Tibial nerve (tissue), 4 donors: Measurements from ENCODE around the gene MMEL1.

Experiments
- CTCF ChIP-seq, 5 experiments: fragments of 200-600 bp in 3 of 5; fragments of 450-650 bp in 2 of 5; sonication (generic) in 3 of 5; IDR thresholded peaks; one replicate each; pipeline ENCODE4 v1.5.1; 2016 to 2019; ENCODE audit warnings: antibody characterized with exemption in 5 of 5, mild to moderate bottlenecking in 3 of 5, moderate library complexity in 2 of 5
- EP300 ChIP-seq, 2 donors: sonication (generic); formaldehyde crosslinking; IDR thresholded peaks; one replicate each; pipeline ENCODE4 v1.6.1; 2017; ENCODE audit warnings: antibody characterized with exemption in 2 of 2, mild to moderate bottlenecking in 1 of 2
- POLR2A ChIP-seq, 2 donors: fragments of 450-650 bp; IDR thresholded peaks; one replicate each; pipeline ENCODE4 v1.6.1; 2017; ENCODE audit warnings: antibody characterized with exemption in 2 of 2, mild to moderate bottlenecking in 2 of 2, moderate library complexity in 2 of 2

GRCh38 chr1:2546515-2547209 lies 86.2 kb downstream of the MMEL1 start:
- TF ChIP-seq CTCF (IDR thresholded peaks at IDR 0.05), result peak in 2 of 5 experiments; percentile 36 to 42
- peak in 1 of 2 donors; percentile 76 for TF ChIP-seq EP300 (IDR thresholded peaks at IDR 0.05)
- TF ChIP-seq POLR2A (IDR thresholded peaks at IDR 0.05), result peak; percentile 41 to 47
